Hepatocyte (in vitro differentiated cells): ENCODE data around the gene SSH3.

ENCODE experiments used
- CTCF ChIP-seq: fragments of 200-600 bp; sonication (generic); IDR thresholded peaks from 2 replicates; pipeline ENCODE4 v1.5.1; 2016; ENCODE audit warnings: antibody characterized with exemption, mild to moderate bottlenecking; ENCODE audit not compliant: poor library complexity
- EZH2 ChIP-seq: fragments of 200-600 bp; sonication (generic); IDR thresholded peaks from 2 replicates; pipeline ENCODE4 v1.6.1; 2016; ENCODE audit warnings: antibody characterized with exemption, mild to moderate bottlenecking, borderline replicate concordance
- EZH2phosphoT487 ChIP-seq: fragments of 200-600 bp; sonication (generic); IDR thresholded peaks from one replicate; pipeline ENCODE4 v1.6.1; 2018; ENCODE audit warnings: antibody characterized with exemption, mild to moderate bottlenecking, low read depth, moderate library complexity; ENCODE audit not compliant: unreplicated experiment, severe bottlenecking

- TF ChIP-seq EZH2 (no peak), CTCF (no peak), EZH2phosphoT487 (no peak)
Measured at GRCh38 chr11:67260406-67260805, 42.9 kb upstream of the SSH3 start.
